ENCODE measurements around the gene DNAI7. TPM values are rescaled to one million over a fixed set of nuclear protein-coding genes. Genes with fewer than 3 reads are reported as not detected.

The DNAI7 gene
- total and polyA plus RNA-seq, 2 donors (not counting 1 experiment from before 2014, with no cell fraction given), result 0.62 TPM; not detected in 1

DNA sequence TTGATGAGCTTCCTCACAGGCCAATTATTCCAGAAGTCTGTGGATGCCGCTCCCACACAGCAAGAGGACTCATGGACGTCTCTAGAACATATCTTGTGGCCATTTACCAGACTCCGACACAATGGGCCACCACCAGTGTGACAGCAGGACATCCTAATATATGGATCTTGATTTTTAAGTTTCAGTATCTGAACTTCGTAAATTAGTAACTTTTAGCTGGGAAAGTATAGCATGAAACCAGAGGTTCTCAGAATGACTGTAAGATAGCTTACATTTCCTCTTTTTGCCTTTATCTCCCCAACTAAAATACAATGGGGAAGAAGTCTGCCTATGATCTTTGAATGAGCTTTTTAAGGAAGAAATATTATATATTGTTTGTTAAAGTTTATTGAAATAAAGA is 87.0 kb downstream of the DNAI7 start:
- Histone ChIP-seq H3K4me1 (ENCODE audit: control insufficient read depth in 2 of 2, insufficient read depth in 2 of 2, low read length in 2 of 2) (peaks cover 5 to 6% of the 10 kb centered on the region in 2 donors), H3K27me3 (replicated peaks in 1 of 4; ENCODE audit: control extremely low read depth in 1 of 4, control insufficient read depth in 3 of 4, insufficient read depth in 4 of 4, low read length in 3 of 4) (no peaks in the 10 kb centered on the region), H4K20me1 (ENCODE audit: control insufficient read depth, insufficient read depth, low read length, poor library complexity, severe bottlenecking) (no peaks in the 10 kb centered on the region), H2AFZ (ENCODE audit: insufficient read depth, low read depth, low read length, poor library complexity, severe bottlenecking) (no peak overlapping the region), H3K36me3 (replicated peaks in 1 of 2; ENCODE audit: control extremely low read depth in 1 of 2, control insufficient read depth in 1 of 2, extremely low read depth in 1 of 2, insufficient read depth in 2 of 2, low read length in 1 of 2) (peaks cover 4 to 62% of the 10 kb centered on the region in 2 experiments), H3K27ac (ENCODE audit: low read length in 2 of 2) (peak overlapping the region in 1 of 2 donors; percentile 67), H3K9ac (ENCODE audit: low read length) (no peak overlapping the region), H3K9me3 (ENCODE audit: control extremely low read depth in 1 of 3, control insufficient read depth in 2 of 3, insufficient read depth in 1 of 3, low read length in 2 of 3) (no peaks in the 10 kb centered on the region), H3K4me3 (ENCODE audit: control extremely low read depth in 1 of 5, extremely low read depth in 1 of 5, insufficient read depth in 1 of 5, low read depth in 2 of 5, low read length in 4 of 5) (no peak overlapping the region), H3K4me2 (replicated peaks; ENCODE audit: low read depth, low read length, poor library complexity, severe bottlenecking) (no peak overlapping the region), H3K79me2 (ENCODE audit: control insufficient read depth, insufficient read depth, low read length) (no peaks in the 10 kb centered on the region)
- CTCF ChIA-PET, result interaction anchor here (0.8 to 3.1 kb wide), 5 partner anchors 9 to 116 kb away, joined by 3 to 13 read pairs (median 4); no protein-coding TSS in a partner anchor
- H3K4me1 Mint-ChIP-seq, result peaks cover 12% of the 10 kb centered on the region
- no peak for DNase-seq
- TF ChIP-seq EZH2 (IDR thresholded peaks at IDR 0.05; ENCODE audit: borderline replicate concordance, insufficient read depth, low read depth, low read length, poor library complexity, severe bottlenecking), result no peak
- no peak for TF ChIP-seq CTCF (IDR thresholded peaks at IDR 0.05)
- no peaks in the 10 kb centered on the region for H3K9me3 Mint-ChIP-seq (ENCODE audit: insufficient read depth)
- intact Hi-C loops (cut with micrococcal nuclease), result loop anchor here (5.0 kb wide), 1 partner anchor 36 kb away; no protein-coding TSS in a partner anchor
- H3K27me3 Mint-ChIP-seq, result no peaks in the 10 kb centered on the region
- H3K27ac Mint-ChIP-seq, result peak overlapping the region; percentile 71
- ATAC-seq (ENCODE audit: low read depth), result no peak
- no peak overlapping the region for H3K4me3 Mint-ChIP-seq
- 100% methylated on average over 1 of the region's 4 CpGs for WGBS (ENCODE audit: insufficient coverage)
- POLR2A ChIA-PET, result interaction anchor here (0.6 kb wide), 1 partner anchor 55 kb away, joined by 3 read pairs; a partner anchor contains a TSS

DNA sequence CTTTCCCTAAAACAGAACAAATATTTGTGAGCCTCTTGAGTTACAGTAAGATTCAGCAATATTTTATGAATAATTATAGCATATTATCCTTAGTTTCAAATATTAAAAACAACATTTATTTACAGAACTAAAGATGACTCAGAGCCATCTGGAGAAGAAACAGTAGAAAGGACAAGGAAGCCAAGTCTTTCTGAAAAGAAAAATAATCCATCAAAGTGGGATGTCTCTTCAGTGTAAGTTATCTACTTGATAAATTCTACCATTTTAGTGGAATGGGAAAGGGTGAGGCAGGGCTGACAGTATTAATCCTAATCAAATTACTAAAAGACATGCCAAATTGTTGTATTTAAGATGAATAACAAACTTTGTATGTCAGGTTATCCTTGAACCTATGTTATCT is 88.1 kb downstream of the DNAI7 start:
- H3K9me3 Mint-ChIP-seq (ENCODE audit: insufficient read depth), result no peaks in the 10 kb centered on the region
- DNase-seq (no peak), ATAC-seq (ENCODE audit: low read depth) (no peak)
- no peaks in the 10 kb centered on the region for H3K27me3 Mint-ChIP-seq
- no peak overlapping the region for H3K9ac ChIP-seq (ENCODE audit: low read length)
- no peak overlapping the region for H3K4me3 ChIP-seq (ENCODE audit: control extremely low read depth in 1 of 5, extremely low read depth in 1 of 5, insufficient read depth in 1 of 5, low read depth in 2 of 5, low read length in 4 of 5)
- peaks cover 7 to 73% of the 10 kb centered on the region in 2 experiments for H3K36me3 ChIP-seq (replicated peaks in 1 of 2; ENCODE audit: control extremely low read depth in 1 of 2, control insufficient read depth in 1 of 2, extremely low read depth in 1 of 2, insufficient read depth in 2 of 2, low read length in 1 of 2)
- H3K9me3 ChIP-seq (ENCODE audit: control extremely low read depth in 1 of 3, control insufficient read depth in 2 of 3, insufficient read depth in 1 of 3, low read length in 2 of 3), result no peaks in the 10 kb centered on the region
- H3K4me3 Mint-ChIP-seq, result no peak overlapping the region
- H3K27ac Mint-ChIP-seq, result peak overlapping the region; percentile 32
- intact Hi-C loops (cut with micrococcal nuclease), result loop anchor here (5.0 kb wide), 1 partner anchor 35 kb away; no protein-coding TSS in a partner anchor
- peaks cover 3% of the 10 kb centered on the region for H3K79me2 ChIP-seq (ENCODE audit: control insufficient read depth, insufficient read depth, low read length)
- ChIA-PET POLR2A (no interaction called here), CTCF (interaction anchor here (1.7 to 3.1 kb wide), 2 partner anchors 110 to 115 kb away, joined by 3 to 13 read pairs; no protein-coding TSS in a partner anchor)
- no peak for TF ChIP-seq CTCF (IDR thresholded peaks at IDR 0.05)
- TF ChIP-seq EZH2 (IDR thresholded peaks at IDR 0.05; ENCODE audit: borderline replicate concordance, insufficient read depth, low read depth, low read length, poor library complexity, severe bottlenecking), result no peak
- no peak overlapping the region for H3K4me2 ChIP-seq (replicated peaks; ENCODE audit: low read depth, low read length, poor library complexity, severe bottlenecking)
- H4K20me1 ChIP-seq (ENCODE audit: control insufficient read depth, insufficient read depth, low read length, poor library complexity, severe bottlenecking), result no peaks in the 10 kb centered on the region
- peaks cover 5 to 6% of the 10 kb centered on the region in 2 donors for H3K4me1 ChIP-seq (ENCODE audit: control insufficient read depth in 2 of 2, insufficient read depth in 2 of 2, low read length in 2 of 2)
- H2AFZ ChIP-seq (ENCODE audit: insufficient read depth, low read depth, low read length, poor library complexity, severe bottlenecking), result no peak overlapping the region
- peaks cover 12% of the 10 kb centered on the region for H3K4me1 Mint-ChIP-seq
- no peaks in the 10 kb centered on the region for H3K27me3 ChIP-seq (replicated peaks in 1 of 4; ENCODE audit: control extremely low read depth in 1 of 4, control insufficient read depth in 3 of 4, insufficient read depth in 4 of 4, low read length in 3 of 4)
- H3K27ac ChIP-seq (ENCODE audit: low read length in 2 of 2), result peak overlapping the region in 1 of 2 donors; percentile 26

Measured in B cell (primary cell).